KOPT-K1 (cell line): ENCODE results near the gene ALG12.

ENCODE experiments used
- H3K27ac ChIP-seq: fragments of 200-600 bp; sonication (generic); 2 replicates; pipeline ENCODE4 v1.5.1; 2016; ENCODE audit warnings: antibody characterized with exemption, mild to moderate bottlenecking, low read depth, low read length; ENCODE audit not compliant: poor library complexity, severe bottlenecking
- H3K36me3 ChIP-seq: fragments of 200-600 bp; sonication (generic); 2 replicates; pipeline ENCODE4 v1.5.1; 2017; ENCODE audit warnings: antibody characterized with exemption, mild to moderate bottlenecking, low read length, moderate library complexity; ENCODE audit not compliant: insufficient read depth
- H3K9me3 ChIP-seq: fragments of 200-600 bp; sonication (generic); 2 replicates; pipeline ENCODE4 v1.5.1; 2017; ENCODE audit warnings: antibody characterized with exemption, low read length, mild to moderate bottlenecking; ENCODE audit not compliant: insufficient read depth, poor library complexity, severe bottlenecking

Gene ALG12

GRCh38 chr22:49929994-49930575, 11.8 kb upstream of the ALG12 start:
- Histone ChIP-seq H3K27ac (no peak overlapping the region), H3K36me3 (no peaks in the 10 kb centered on the region), H3K9me3 (no peaks in the 10 kb centered on the region)

- H3K9me3 ChIP-seq, result no peaks in the 10 kb centered on the region
- no peaks in the 10 kb centered on the region for H3K36me3 ChIP-seq
- no peak overlapping the region for H3K27ac ChIP-seq
These were observed 11.2 kb upstream of the ALG12 start for GRCh38 chr22:49929211-49929979.

GRCh38 chr22:49928555-49929210, 10.4 kb upstream of the ALG12 start:
- Histone ChIP-seq H3K36me3 (no peaks in the 10 kb centered on the region), H3K27ac (no peak overlapping the region), H3K9me3 (no peaks in the 10 kb centered on the region)

GRCh38 chr22:49928185-49928495, 9.9 kb upstream of the ALG12 start:
- Histone ChIP-seq H3K9me3 (no peaks in the 10 kb centered on the region), H3K27ac (no peak overlapping the region), H3K36me3 (no peaks in the 10 kb centered on the region)

- Histone ChIP-seq H3K36me3 (no peaks in the 10 kb centered on the region), H3K9me3 (no peaks in the 10 kb centered on the region), H3K27ac (no peak overlapping the region)
These were observed 9.4 kb upstream of the ALG12 start for GRCh38 chr22:49927483-49928184.

GRCh38 chr22:49926916-49927315, 8.7 kb upstream of the ALG12 start:
- Histone ChIP-seq H3K36me3 (no peaks in the 10 kb centered on the region), H3K27ac (no peak overlapping the region), H3K9me3 (no peaks in the 10 kb centered on the region)

GRCh38 chr22:49925525-49926128, 7.4 kb upstream of the ALG12 start:
- peak overlapping the region; percentile 78 for H3K27ac ChIP-seq
- H3K36me3 ChIP-seq, result peaks cover 6% of the 10 kb centered on the region; the same call in 1 of the 2 replicates
- no peaks in the 10 kb centered on the region for H3K9me3 ChIP-seq

- Histone ChIP-seq H3K27ac (peak overlapping the region; percentile 78), H3K36me3 (peaks cover 14% of the 10 kb centered on the region; the same call in 1 of the 2 replicates), H3K9me3 (no peaks in the 10 kb centered on the region)
These were observed 6.0 kb upstream of the ALG12 start for GRCh38 chr22:49924113-49924833.

- Histone ChIP-seq H3K9me3 (no peaks in the 10 kb centered on the region), H3K36me3 (peaks cover 14% of the 10 kb centered on the region; the same call in 1 of the 2 replicates)
These were observed 5.2 kb upstream of the ALG12 start for GRCh38 chr22:49923445-49923844.

GRCh38 chr22:49922926-49923325, 4.7 kb upstream of the ALG12 start:
- Histone ChIP-seq H3K9me3 (no peaks in the 10 kb centered on the region), H3K27ac (peak overlapping the region; percentile 78), H3K36me3 (peaks cover 14% of the 10 kb centered on the region; the same call in 1 of the 2 replicates)

More at GRCh38 chr22:49923445-49923844, 5.2 kb upstream of the ALG12 start:
- H3K27ac ChIP-seq, result peak overlapping the region; percentile 78

- H3K27ac ChIP-seq, result no peak overlapping the region
- peaks cover 14% of the 10 kb centered on the region; the same call in 1 of the 2 replicates for H3K36me3 ChIP-seq
- no peaks in the 10 kb centered on the region for H3K9me3 ChIP-seq
These were observed 4.2 kb upstream of the ALG12 start for GRCh38 chr22:49922484-49922883.

- H3K9me3 ChIP-seq, result no peaks in the 10 kb centered on the region
- peaks cover 14% of the 10 kb centered on the region; the same call in 1 of the 2 replicates for H3K36me3 ChIP-seq
- no peak overlapping the region for H3K27ac ChIP-seq
These were observed 3.5 kb upstream of the ALG12 start for GRCh38 chr22:49921508-49922278.

GRCh38 chr22:49920859-49921258, 2.6 kb upstream of the ALG12 start:
- no peak overlapping the region for H3K27ac ChIP-seq
- H3K36me3 ChIP-seq, result peaks cover 14% of the 10 kb centered on the region; the same call in 1 of the 2 replicates

More at GRCh38 chr22:49920859-49921258, 2.6 kb upstream of the ALG12 start:
- H3K9me3 ChIP-seq, result no peaks in the 10 kb centered on the region
